NT2/D1 (cell line): ENCODE measurements around the gene ELMO3.

Source experiments
- YY1 ChIP-seq: IDR thresholded peaks from 2 replicates; pipeline ENCODE4 v1.6.1; 2011; ENCODE audit not compliant: insufficient read length, insufficient read depth
- ZNF274 ChIP-seq: IDR thresholded peaks from 2 replicates; pipeline ENCODE4 v1.6.1; 2011; ENCODE audit warnings: mild to moderate bottlenecking, low read depth, low read length

GRCh38 chr16:67245186-67245585 lies 46.3 kb downstream of the ELMO3 start:
- TF ChIP-seq YY1 = no peak
- no peak for TF ChIP-seq ZNF274
